ENCODE measurements around the gene C17orf67.

Gene C17orf67

GRCh38 chr17:56824503-56824902 lies 9.2 kb downstream of the C17orf67 start:
- Histone ChIP-seq H2AFZ (ENCODE audit: low read depth, low read length) (no peak overlapping the region), H3K4me2 (ENCODE audit: insufficient read depth, low read length) (no peak overlapping the region), H3K9me3 (ENCODE audit: insufficient read depth, low read length, severe bottlenecking) (no peaks in the 10 kb centered on the region), H3K27me3 (ENCODE audit: insufficient read depth, low read length, poor library complexity) (no peaks in the 10 kb centered on the region), H3K4me3 (ENCODE audit: low read depth in 1 of 2, low read length in 2 of 2) (no peak overlapping the region), H4K20me1 (ENCODE audit: insufficient read depth, low read length) (peaks cover 3% of the 10 kb centered on the region; the same call in 1 of the 2 replicates), H3K27ac (ENCODE audit: low read length) (no peak overlapping the region), H3K9ac (ENCODE audit: low read depth, low read length) (no peak overlapping the region), H3K36me3 (ENCODE audit: insufficient read depth, low read length) (peaks cover 3% of the 10 kb centered on the region; the same call in 1 of the 2 replicates), H3K4me1 (ENCODE audit: insufficient read depth, low read length) (peaks cover 2% of the 10 kb centered on the region; the same call in 1 of the 2 replicates), H3K79me2 (ENCODE audit: insufficient read depth, low read length) (peaks cover 3% of the 10 kb centered on the region)
- TF ChIP-seq CTCF (IDR thresholded peaks at IDR 0.05; ENCODE audit: borderline replicate concordance, extremely low read depth, low read length, poor library complexity, severe bottlenecking) (no peak), EZH2 (IDR thresholded peaks at IDR 0.05; ENCODE audit: borderline replicate concordance, low read depth, low read length, severe bottlenecking) (no peak)
- DNase-seq (no peak), ATAC-seq (ENCODE audit: insufficient read depth, low read depth) (no peak)

- Histone ChIP-seq H3K4me2 (ENCODE audit: insufficient read depth, low read length) (no peak overlapping the region), H2AFZ (ENCODE audit: low read depth, low read length) (no peak overlapping the region), H3K79me2 (ENCODE audit: insufficient read depth, low read length) (no peaks in the 10 kb centered on the region), H3K9me3 (ENCODE audit: insufficient read depth, low read length, severe bottlenecking) (no peaks in the 10 kb centered on the region), H3K27me3 (ENCODE audit: insufficient read depth, low read length, poor library complexity) (no peaks in the 10 kb centered on the region), H3K4me1 (ENCODE audit: insufficient read depth, low read length) (peaks cover 3% of the 10 kb centered on the region; the same call in 1 of the 2 replicates), H3K4me3 (ENCODE audit: low read depth in 1 of 2, low read length in 2 of 2) (no peak overlapping the region), H4K20me1 (ENCODE audit: insufficient read depth, low read length) (no peaks in the 10 kb centered on the region), H3K36me3 (ENCODE audit: insufficient read depth, low read length) (no peaks in the 10 kb centered on the region), H3K27ac (ENCODE audit: low read length) (no peak overlapping the region), H3K9ac (ENCODE audit: low read depth, low read length) (no peak overlapping the region)
- ATAC-seq (ENCODE audit: insufficient read depth, low read depth): no peak
- no peak for TF ChIP-seq EZH2 (IDR thresholded peaks at IDR 0.05; ENCODE audit: borderline replicate concordance, low read depth, low read length, severe bottlenecking)
- no peak for TF ChIP-seq CTCF (IDR thresholded peaks at IDR 0.05; ENCODE audit: borderline replicate concordance, extremely low read depth, low read length, poor library complexity, severe bottlenecking)
- DNase-seq: no peak
These were observed 9.9 kb downstream of the C17orf67 start for GRCh38 chr17:56823848-56824247.

GRCh38 chr17:56822725-56823124 lies 11.0 kb downstream of the C17orf67 start:
- no peaks in the 10 kb centered on the region for H3K36me3 ChIP-seq (ENCODE audit: insufficient read depth, low read length)
- H2AFZ ChIP-seq (ENCODE audit: low read depth, low read length): no peak overlapping the region
- no peak overlapping the region for H3K4me3 ChIP-seq (ENCODE audit: low read depth in 1 of 2, low read length in 2 of 2)
- no peak overlapping the region for H3K27ac ChIP-seq (ENCODE audit: low read length)
- H3K4me1 ChIP-seq (ENCODE audit: insufficient read depth, low read length): peaks cover 3% of the 10 kb centered on the region; the same call in 1 of the 2 replicates
- H3K9ac ChIP-seq (ENCODE audit: low read depth, low read length): no peak overlapping the region
- ATAC-seq (ENCODE audit: insufficient read depth, low read depth) (no peak), DNase-seq (no peak)
- TF ChIP-seq EZH2 (IDR thresholded peaks at IDR 0.05; ENCODE audit: borderline replicate concordance, low read depth, low read length, severe bottlenecking) (no peak), CTCF (IDR thresholded peaks at IDR 0.05; ENCODE audit: borderline replicate concordance, extremely low read depth, low read length, poor library complexity, severe bottlenecking) (no peak)
- H4K20me1 ChIP-seq (ENCODE audit: insufficient read depth, low read length): no peaks in the 10 kb centered on the region
- no peak overlapping the region for H3K4me2 ChIP-seq (ENCODE audit: insufficient read depth, low read length)
- no peaks in the 10 kb centered on the region for H3K9me3 ChIP-seq (ENCODE audit: insufficient read depth, low read length, severe bottlenecking)
- H3K79me2 ChIP-seq (ENCODE audit: insufficient read depth, low read length): no peaks in the 10 kb centered on the region
- no peaks in the 10 kb centered on the region for H3K27me3 ChIP-seq (ENCODE audit: insufficient read depth, low read length, poor library complexity)
